Measurements from ENCODE around the gene RMND1.

Gene RMND1

DNA sequence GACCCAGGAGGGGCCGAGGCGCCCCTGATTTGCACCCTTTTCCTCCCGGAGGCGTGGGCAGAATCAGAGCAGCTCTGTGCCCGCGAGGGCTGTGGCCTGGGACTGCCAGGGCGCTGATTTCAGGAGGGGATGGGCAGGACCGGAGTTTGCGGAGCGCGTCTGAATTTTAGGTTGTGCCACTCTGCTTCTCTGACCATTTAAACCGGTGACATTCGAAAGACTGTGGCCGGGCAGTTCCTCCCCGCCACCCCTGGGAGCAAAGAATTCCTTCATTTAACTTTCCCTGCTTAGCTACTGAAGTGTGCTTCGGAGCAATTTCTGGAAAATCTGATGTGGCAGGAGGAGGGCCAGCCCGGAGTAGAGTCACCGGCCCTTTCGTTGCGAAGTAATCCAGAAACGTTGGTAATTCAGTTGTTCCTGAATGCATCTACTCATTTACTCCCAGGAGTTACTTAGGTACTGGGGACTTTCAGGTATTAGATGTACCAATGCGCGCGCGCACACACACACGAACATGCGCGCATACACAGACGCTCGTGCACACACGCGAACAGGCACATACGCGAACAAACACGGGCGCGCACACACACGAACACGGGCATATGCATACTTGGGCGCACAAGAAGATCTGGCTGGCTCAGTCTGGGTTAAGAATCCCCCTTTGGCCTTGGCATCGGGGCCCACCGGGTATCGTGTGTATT, 42.5 kb upstream of the RMND1 start:
- H3K4me3 ChIP-seq (ENCODE audit: low read depth, low read length) = peak overlapping the region; percentile 67
- TF ChIP-seq, protein P1, sequence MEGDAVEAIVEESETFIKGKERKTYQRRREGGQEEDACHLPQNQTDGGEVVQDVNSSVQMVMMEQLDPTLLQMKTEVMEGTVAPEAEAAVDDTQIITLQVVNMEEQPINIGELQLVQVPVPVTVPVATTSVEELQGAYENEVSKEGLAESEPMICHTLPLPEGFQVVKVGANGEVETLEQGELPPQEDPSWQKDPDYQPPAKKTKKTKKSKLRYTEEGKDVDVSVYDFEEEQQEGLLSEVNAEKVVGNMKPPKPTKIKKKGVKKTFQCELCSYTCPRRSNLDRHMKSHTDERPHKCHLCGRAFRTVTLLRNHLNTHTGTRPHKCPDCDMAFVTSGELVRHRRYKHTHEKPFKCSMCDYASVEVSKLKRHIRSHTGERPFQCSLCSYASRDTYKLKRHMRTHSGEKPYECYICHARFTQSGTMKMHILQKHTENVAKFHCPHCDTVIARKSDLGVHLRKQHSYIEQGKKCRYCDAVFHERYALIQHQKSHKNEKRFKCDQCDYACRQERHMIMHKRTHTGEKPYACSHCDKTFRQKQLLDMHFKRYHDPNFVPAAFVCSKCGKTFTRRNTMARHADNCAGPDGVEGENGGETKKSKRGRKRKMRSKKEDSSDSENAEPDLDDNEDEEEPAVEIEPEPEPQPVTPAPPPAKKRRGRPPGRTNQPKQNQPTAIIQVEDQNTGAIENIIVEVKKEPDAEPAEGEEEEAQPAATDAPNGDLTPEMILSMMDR (conservative IDR thresholded peaks at IDR 0.05; ENCODE audit: low read depth, low read length) = no peak
- DNase-seq (ENCODE audit: low read depth) = peak; percentile 51

DNA sequence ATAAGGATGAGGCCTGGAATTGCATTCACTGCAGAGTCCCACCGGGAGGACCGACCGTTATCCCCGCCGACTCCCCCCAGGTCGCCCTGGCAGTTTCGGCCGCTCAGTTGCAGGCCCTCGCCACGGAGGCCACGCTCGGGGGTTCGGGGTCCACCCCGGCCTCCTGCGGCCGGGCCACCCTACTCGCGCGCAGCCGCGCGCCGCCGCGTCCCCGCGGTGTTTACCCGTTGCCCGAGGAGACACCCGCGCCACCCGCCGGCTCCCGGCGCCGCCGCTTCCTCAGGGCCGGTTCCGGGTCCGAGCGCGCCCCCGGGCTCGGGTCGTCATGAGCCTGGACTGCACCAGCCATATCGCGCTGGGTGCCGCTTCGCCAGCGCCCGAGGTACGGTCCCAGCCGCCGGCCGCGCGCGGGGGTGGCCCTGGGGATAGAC, 41.9 kb upstream of the RMND1 start, which contains the start of gene CCDC170:
TSS of gene CCDC170 (plus strand) at position 214 of the 431 bp plus-strand sequence. CDS start at position 326, 112 bp downstream.
- DNase-seq (ENCODE audit: low read depth) = no peak
- TF ChIP-seq, protein P1 (conservative IDR thresholded peaks at IDR 0.05; ENCODE audit: low read depth, low read length) = no peak

DNA sequence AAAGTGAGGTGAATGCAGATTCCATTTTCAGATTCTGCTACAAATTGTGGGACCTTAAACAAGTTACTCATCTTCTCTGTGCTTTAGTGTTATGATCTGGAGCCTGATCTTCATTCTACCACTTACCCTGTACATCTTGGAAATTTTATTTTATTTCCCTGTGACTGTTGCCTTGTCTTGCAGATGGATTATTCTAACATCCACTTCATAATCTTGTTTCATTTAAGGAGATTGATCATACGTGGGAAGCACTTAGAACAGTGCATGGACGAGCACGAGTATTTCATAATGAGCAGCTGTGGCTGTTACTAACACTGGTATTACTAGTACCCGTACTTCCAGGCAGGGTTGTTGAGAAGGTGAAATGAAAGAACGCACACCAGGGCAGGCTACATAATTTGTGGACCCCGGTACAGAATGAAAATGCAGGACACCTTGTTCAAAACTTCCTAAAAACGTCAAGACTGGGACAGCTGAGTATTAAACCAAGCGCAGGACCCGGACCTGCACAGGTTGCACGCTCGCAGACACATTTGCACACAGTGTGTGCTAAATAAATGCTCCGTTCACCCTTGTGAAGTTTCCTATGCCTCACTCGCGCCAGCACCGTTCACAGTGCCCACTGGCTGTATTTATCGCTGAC, 41.4 kb upstream of the RMND1 start:
- TF ChIP-seq, protein P1 (conservative IDR thresholded peaks at IDR 0.05; ENCODE audit: low read depth, low read length) = no peak
- no peak for DNase-seq (ENCODE audit: low read depth)
- peak overlapping the region; percentile 67 for H3K4me3 ChIP-seq (ENCODE audit: low read depth, low read length)

More for the DNA sequence above, 41.9 kb upstream of the RMND1 start, which contains the start of gene CCDC170:
- peak within 1 kb of the TSS; percentile 67 for H3K4me3 ChIP-seq (ENCODE audit: low read depth, low read length)

DNA sequence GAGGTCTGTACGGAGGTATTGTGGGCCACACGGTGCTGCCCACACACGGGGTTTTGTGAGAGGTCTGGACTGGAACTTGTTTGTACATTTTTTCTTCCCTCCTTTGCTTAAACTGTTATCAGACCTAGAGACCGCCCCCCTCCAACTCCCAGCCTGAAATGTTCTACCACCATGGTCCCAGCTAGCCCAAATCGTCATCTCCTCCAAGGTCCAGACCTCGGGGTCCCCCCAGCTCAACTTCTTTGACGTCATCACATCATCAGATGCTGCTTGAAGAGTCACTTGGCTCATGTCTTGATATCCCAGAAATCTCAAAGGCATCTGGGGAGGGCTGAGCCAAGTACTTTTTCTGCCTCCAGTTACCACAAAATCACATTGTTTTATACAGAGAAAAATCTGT, 39.1 kb upstream of the RMND1 start:
- DNase-seq (ENCODE audit: low read depth) = no peak

DNA sequence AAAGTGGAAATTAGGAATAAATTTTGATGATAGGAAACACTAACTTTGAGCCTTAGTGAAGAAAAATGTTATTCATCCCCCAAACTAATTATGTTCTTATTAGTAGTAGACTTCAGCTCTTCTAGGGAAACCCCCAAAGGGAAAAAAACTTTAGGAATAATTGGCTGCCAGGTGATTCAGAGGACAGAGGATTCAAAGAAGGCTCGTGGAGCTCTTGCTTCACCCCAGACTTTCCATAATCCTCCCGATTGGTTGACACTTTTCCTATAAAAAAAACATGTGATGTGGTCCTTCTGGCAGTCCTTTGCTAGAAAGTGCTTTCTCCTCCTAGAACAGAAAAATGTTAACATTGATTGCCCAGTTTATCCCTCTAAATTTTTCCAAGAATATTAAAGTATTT, 36.3 kb upstream of the RMND1 start:
- DNase-seq (ENCODE audit: low read depth) = no peak
- no peak overlapping the region for H3K4me3 ChIP-seq (ENCODE audit: low read depth, low read length)
- TF ChIP-seq, protein P1 (conservative IDR thresholded peaks at IDR 0.05; ENCODE audit: low read depth, low read length) = no peak

More for the DNA sequence above, 39.1 kb upstream of the RMND1 start:
- H3K4me3 ChIP-seq (ENCODE audit: low read depth, low read length) = no peak overlapping the region
- TF ChIP-seq, protein P1 (conservative IDR thresholded peaks at IDR 0.05; ENCODE audit: low read depth, low read length) = no peak

DNA sequence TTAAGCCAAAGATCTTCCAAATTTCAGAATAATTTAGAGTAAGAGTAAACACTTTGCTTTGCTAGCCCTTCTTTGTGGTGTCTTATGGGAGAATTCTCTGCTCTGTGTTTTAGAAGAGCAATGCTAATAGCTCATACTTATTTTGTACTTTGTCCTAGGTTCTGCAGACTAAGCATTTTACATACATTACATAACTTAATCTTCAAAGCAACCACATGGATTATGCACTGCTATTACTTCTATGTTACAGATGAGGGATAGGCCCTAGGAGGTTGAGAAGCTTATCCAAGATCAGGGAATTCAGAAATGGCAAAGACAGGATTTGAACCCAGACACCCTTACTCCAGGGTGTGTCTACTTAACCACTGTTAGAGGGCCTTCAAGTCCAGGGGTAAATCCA, 32.1 kb upstream of the RMND1 start:
- H3K4me3 ChIP-seq (ENCODE audit: low read depth, low read length) = no peak overlapping the region
- TF ChIP-seq, protein P1 (conservative IDR thresholded peaks at IDR 0.05; ENCODE audit: low read depth, low read length) = no peak
- DNase-seq (ENCODE audit: low read depth) = no peak
